Measurements from ENCODE around the gene FBXO9.

- TF ChIP-seq CTCF (IDR thresholded peaks at IDR 0.05; ENCODE audit: low read depth, low read length, poor library complexity, severe bottlenecking): no peak
- no peak for TF ChIP-seq EZH2phosphoT487 (IDR thresholded peaks at IDR 0.05; ENCODE audit: borderline replicate concordance, low read length)
These were observed 77.6 kb downstream of the FBXO9 start for GRCh38 chr6:53142810-53143209.
